GM18526 (cell line): ENCODE results near the gene TMEM205.

Experiments
- POLR2A ChIP-seq: IDR thresholded peaks from 3 replicates; pipeline ENCODE4 v1.6.1; 2011; ENCODE audit not compliant: insufficient read length; ENCODE audit errors: extremely low read depth

TMEM205 gene

GRCh38 chr19:11346104-11346940 lies at the start of gene TMEM205, which contains the start of gene CCDC159:
TMEM205 (minus strand) TSS chr19:11346268; CDS start chr19:11345619, 649 bp downstream.
CCDC159 (plus strand) TSS chr19:11346519; CDS start chr19:11346607, 88 bp downstream.
- TF ChIP-seq POLR2A, result peak; percentile 71

GRCh38 chr19:11390933-11391680 lies 45.0 kb upstream of the TMEM205 start:
- no peak for TF ChIP-seq POLR2A

GRCh38 chr19:11390359-11390758 lies 44.3 kb upstream of the TMEM205 start:
- TF ChIP-seq POLR2A, result no peak

GRCh38 chr19:11387162-11388034 lies 41.3 kb upstream of the TMEM205 start:
- TF ChIP-seq POLR2A, result no peak

- TF ChIP-seq POLR2A, result no peak
These were observed 38.7 kb upstream of the TMEM205 start for GRCh38 chr19:11384778-11385129.

GRCh38 chr19:11383706-11384048 lies 37.6 kb upstream of the TMEM205 start:
- TF ChIP-seq POLR2A, result no peak

- no peak for TF ChIP-seq POLR2A
These were observed 37.0 kb upstream of the TMEM205 start for GRCh38 chr19:11382898-11383705.

- peak; percentile 92 for TF ChIP-seq POLR2A
These were observed 34.8 kb upstream of the TMEM205 start for GRCh38 chr19:11380653-11381537.

- TF ChIP-seq POLR2A, result no peak
These were observed 33.8 kb upstream of the TMEM205 start for GRCh38 chr19:11379857-11380350.

GRCh38 chr19:11378319-11379189 lies 32.5 kb upstream of the TMEM205 start:
- no peak for TF ChIP-seq POLR2A

GRCh38 chr19:11377756-11378155 lies 31.7 kb upstream of the TMEM205 start:
- no peak for TF ChIP-seq POLR2A

- no peak for TF ChIP-seq POLR2A
These were observed 31.2 kb upstream of the TMEM205 start for GRCh38 chr19:11377237-11377636.
